H9 (cell line): Measurements from ENCODE around the gene FSTL4. TPM values are rescaled to one million over a fixed set of nuclear protein-coding genes. Genes with fewer than 3 reads are reported as not detected.

Experiments
- DNase-seq: peaks from one replicate; pipeline ENCODE4 v3.0.0-alpha.2; 2017
- H2AFZ ChIP-seq: one replicate; pipeline ENCODE4 v1.6.1; 2013; ENCODE audit warnings: mild to moderate bottlenecking, low read length, control low read depth, moderate library complexity
- H2AK5ac ChIP-seq: 2 replicates; pipeline ENCODE4 v1.6.1; 2013; ENCODE audit warnings: low read length, control low read depth, mixed read lengths; ENCODE audit not compliant: insufficient read length
- H2BK120ac ChIP-seq: one replicate; pipeline ENCODE4 v1.6.1; 2013; ENCODE audit warnings: low read depth, mild to moderate bottlenecking, low read length, control low read depth, inconsistent platforms; ENCODE audit not compliant: poor library complexity, severe bottlenecking
- H2BK12ac ChIP-seq: 2 replicates; pipeline ENCODE4 v1.6.1; 2013; ENCODE audit warnings: low read length, control low read depth, mixed read lengths, low read depth; ENCODE audit not compliant: insufficient read length
- H2BK15ac ChIP-seq: 2 replicates; pipeline ENCODE4 v1.6.1; 2013; ENCODE audit warnings: low read depth, low read length, control low read depth
- H2BK20ac ChIP-seq: one replicate; pipeline ENCODE4 v1.6.1; 2013; ENCODE audit warnings: low read depth, mild to moderate bottlenecking, low read length, control low read depth, inconsistent platforms; ENCODE audit not compliant: poor library complexity, severe bottlenecking
- H2BK5ac ChIP-seq: 2 replicates; pipeline ENCODE4 v1.6.1; 2013; ENCODE audit warnings: low read length, control low read depth, mixed read lengths; ENCODE audit not compliant: insufficient read length
- H3K14ac ChIP-seq: 2 replicates; pipeline ENCODE4 v1.6.1; 2013; ENCODE audit warnings: low read length, control low read depth; ENCODE audit not compliant: insufficient read depth
- H3K18ac ChIP-seq: 2 replicates; pipeline ENCODE4 v1.6.1; 2013; ENCODE audit warnings: low read depth, mild to moderate bottlenecking, mixed read lengths, low read length, control low read depth; ENCODE audit not compliant: insufficient read length
- H3K23ac ChIP-seq: 2 replicates; pipeline ENCODE4 v1.6.1; 2013; ENCODE audit warnings: low read length, control low read depth, mixed read lengths, low read depth; ENCODE audit not compliant: insufficient read length
- H3K23me2 ChIP-seq: 2 replicates; pipeline ENCODE4 v1.6.1; 2013; ENCODE audit warnings: low read depth, mild to moderate bottlenecking, mixed read lengths, low read length, control low read depth; ENCODE audit not compliant: insufficient read length, poor library complexity, severe bottlenecking
- H3K27ac ChIP-seq: 2 replicates; pipeline ENCODE4 v1.5.1; 2013; ENCODE audit warnings: low read length, control low read depth, mixed read lengths, low read depth; ENCODE audit not compliant: insufficient read length
- H3K27me3 ChIP-seq: 2 replicates; pipeline ENCODE4 v1.6.1; 2013; ENCODE audit warnings: low read length, control low read depth, inconsistent platforms; ENCODE audit not compliant: insufficient read depth
- H3K4ac ChIP-seq: 2 replicates; pipeline ENCODE4 v1.6.1; 2013; ENCODE audit warnings: low read depth, mild to moderate bottlenecking, control low read depth, inconsistent platforms, low read length, moderate library complexity
- H3K4me1 ChIP-seq: 2 replicates; pipeline ENCODE4 v1.6.1; 2013; ENCODE audit warnings: low read length, control low read depth, inconsistent platforms; ENCODE audit not compliant: insufficient read depth
- H3K4me2 ChIP-seq: 2 replicates; pipeline ENCODE4 v1.6.1; 2013; ENCODE audit warnings: low read length, control low read depth, mixed read lengths; ENCODE audit not compliant: insufficient read length, insufficient read depth
- H3K56ac ChIP-seq: 2 replicates; pipeline ENCODE4 v1.6.1; 2013; ENCODE audit warnings: low read depth, mild to moderate bottlenecking, mixed read lengths, low read length, control low read depth; ENCODE audit not compliant: insufficient read length
- H3K79me1 ChIP-seq: 2 replicates; pipeline ENCODE4 v1.6.1; 2013; ENCODE audit warnings: low read depth, mild to moderate bottlenecking, moderate library complexity, low read length, control low read depth, inconsistent platforms; ENCODE audit not compliant: insufficient read depth, poor library complexity, severe bottlenecking
- H3K79me2 ChIP-seq: 2 replicates; pipeline ENCODE4 v1.6.1; 2013; ENCODE audit warnings: low read length, control low read depth, inconsistent platforms; ENCODE audit not compliant: insufficient read depth
- H3K9ac ChIP-seq: 2 replicates; pipeline ENCODE4 v1.6.1; 2013; ENCODE audit warnings: low read length, control low read depth, mixed read lengths; ENCODE audit not compliant: insufficient read length; ENCODE audit errors: extremely low read depth
- H3K9me3 ChIP-seq: one replicate; pipeline ENCODE4 v1.6.1; 2013; ENCODE audit warnings: low read depth, low read length, inconsistent platforms; ENCODE audit not compliant: control insufficient read depth
- H3T11ph ChIP-seq: one replicate; pipeline ENCODE4 v1.6.1; 2013; ENCODE audit warnings: mild to moderate bottlenecking, low read length, control low read depth, inconsistent platforms
- H4K20me1 ChIP-seq: one replicate; pipeline ENCODE4 v1.6.1; 2013; ENCODE audit not compliant: control insufficient read depth, insufficient read length, insufficient read depth
- H4K5ac ChIP-seq: 2 replicates; pipeline ENCODE4 v1.6.1; 2013; ENCODE audit warnings: low read depth, mild to moderate bottlenecking, mixed read lengths, low read length, control low read depth; ENCODE audit not compliant: insufficient read length
- H4K8ac ChIP-seq: replicated peaks from 2 replicates; pipeline ENCODE4 v1.6.1; 2013; ENCODE audit warnings: low read length, control low read depth, mixed read lengths, low read depth; ENCODE audit not compliant: insufficient read length
- H4K91ac ChIP-seq: 2 replicates; pipeline ENCODE4 v1.6.1; 2013; ENCODE audit warnings: low read depth, mild to moderate bottlenecking, moderate library complexity, mixed read lengths, low read length, control low read depth; ENCODE audit not compliant: insufficient read length
- H3K27ac Mint-ChIP-seq, 3 experiments: 2 replicates in 2 of 3; 3 replicates in 1 of 3; pipeline ENCODE4 v1.8.0; 2020 to 2021; ENCODE audit warnings: mixed read lengths in 3 of 3, mild to moderate bottlenecking in 1 of 3, moderate library complexity in 1 of 3
- H3K27me3 Mint-ChIP-seq: 2 replicates; pipeline ENCODE4 v1.8.0; 2021; ENCODE audit warnings: low read depth, mild to moderate bottlenecking, moderate library complexity, mixed read lengths
- H3K36me3 Mint-ChIP-seq, 3 experiments: 2 replicates in 2 of 3; 3 replicates in 1 of 3; pipeline ENCODE4 v1.8.0; 2020 to 2021; ENCODE audit warnings: low read depth in 3 of 3, mixed read lengths in 3 of 3; ENCODE audit not compliant: insufficient read depth in 1 of 3
- H3K4me1 Mint-ChIP-seq, 2 experiments: 2 replicates each; pipeline ENCODE4 v1.8.0; 2020; ENCODE audit warnings: mixed read lengths in 2 of 2
- H3K4me3 Mint-ChIP-seq, 2 experiments: 2 replicates in 1 of 2; 3 replicates in 1 of 2; pipeline ENCODE4 v1.8.0; 2020 to 2021; ENCODE audit warnings: mild to moderate bottlenecking in 2 of 2, mixed read lengths in 2 of 2, moderate library complexity in 1 of 2
- H3K9me3 Mint-ChIP-seq, 2 experiments: 2 replicates in 1 of 2; 3 replicates in 1 of 2; pipeline ENCODE4 v1.8.0; 2020; ENCODE audit warnings: mild to moderate bottlenecking in 2 of 2, mixed read lengths in 2 of 2, moderate library complexity in 1 of 2
- CTCF ChIP-seq: fragments of 200-600 bp; sonication (generic); conservative IDR thresholded peaks from 3 replicates; pipeline ENCODE4 v1.8.0; 2021; ENCODE audit warnings: antibody characterized with exemption, mild to moderate bottlenecking
- WGBS: extraction: QIAGEN DNeasy Blood & Tissue Kit; methylation state at CpG from one replicate; pipeline ENCODE4 v1.1.7; 2013; ENCODE audit warnings: missing lambda C conversion rate, low lambda C conversion rate, mixed read lengths; ENCODE audit not compliant: insufficient read length; ENCODE audit errors: extremely low coverage; 5-methylcytosine and 5-hydroxymethylcytosine counted together
- total RNA-seq: library from RNA; stranded (reverse); gene quantifications from 2 replicates; pipeline ENCODE4 v1.2.1, GENCODE V29; 2021

Gene FSTL4
- total RNA-seq, 1 experiment from 2014 or later: 5.7 TPM

GRCh38 chr5:133321286-133321832 is 291.0 kb downstream of the FSTL4 start:
- H3K4me3 Mint-ChIP-seq: no peak overlapping the region
- no peak overlapping the region for H3K4me2 ChIP-seq
- H3K23me2 ChIP-seq: no peaks in the 10 kb centered on the region
- H2BK20ac ChIP-seq: no peak overlapping the region
- no peak overlapping the region for H4K5ac ChIP-seq
- H3K79me1 ChIP-seq: no peaks in the 10 kb centered on the region
- H2BK12ac ChIP-seq: no peak overlapping the region
- H3K9me3 Mint-ChIP-seq: no peaks in the 10 kb centered on the region
- H4K20me1 ChIP-seq: no peaks in the 10 kb centered on the region
- H3K9ac ChIP-seq: no peak overlapping the region
- no peak overlapping the region for H3K4ac ChIP-seq
- no peak overlapping the region for H2BK5ac ChIP-seq
- H3K36me3 Mint-ChIP-seq: no peaks in the 10 kb centered on the region; a peak in 2 of 7 replicates
- H3K27me3 Mint-ChIP-seq: peaks cover 3% of the 10 kb centered on the region; the same call in 1 of the 2 replicates
- H3K27ac ChIP-seq: no peak overlapping the region
- H3K14ac ChIP-seq: no peak overlapping the region
- no peaks in the 10 kb centered on the region for H3K9me3 ChIP-seq
- peaks cover 50 to 57% of the 10 kb centered on the region in 2 experiments for H3K4me1 Mint-ChIP-seq
- H4K91ac ChIP-seq: no peak overlapping the region
- no peak overlapping the region for H2BK15ac ChIP-seq
- no peaks in the 10 kb centered on the region; the same call in 1 of the 2 replicates for H3K27me3 ChIP-seq
- no peak overlapping the region for H4K8ac ChIP-seq
- no peak for TF ChIP-seq CTCF
- no peak overlapping the region for H3K18ac ChIP-seq
- H2AFZ ChIP-seq: no peak overlapping the region
- H3K23ac ChIP-seq: no peak overlapping the region
- 0 out of 7 replicates have a peak overlapping the region, but pooled peaks of 1 of the 3 experiments have one; percentile 29 for H3K27ac Mint-ChIP-seq
- DNase-seq: no peak
- H3T11ph ChIP-seq: no peak overlapping the region
- no peak overlapping the region for H2AK5ac ChIP-seq
- no CpG with 5 or more reads among the region's 13 CpGs for whole genome bisulfite sequencing
- H3K79me2 ChIP-seq: no peaks in the 10 kb centered on the region
- H2BK120ac ChIP-seq: no peak overlapping the region
- peaks cover 3% of the 10 kb centered on the region; the same call in 1 of the 2 replicates for H3K4me1 ChIP-seq
- no peak overlapping the region for H3K56ac ChIP-seq
